Gastroesophageal sphincter (tissue), 3 donors: ENCODE results near the gene GNPTG.

Experiments
- CTCF ChIP-seq, 4 experiments: fragments of 200-600 bp in 2 of 4; fragments of 450-650 bp in 2 of 4; sonication (generic) in 1 of 4; IDR thresholded peaks; one replicate each; pipeline ENCODE4 v1.5.1; 2017 to 2019; ENCODE audit warnings: antibody characterized with exemption in 4 of 4, mild to moderate bottlenecking in 2 of 4, moderate library complexity in 2 of 4
- POLR2A ChIP-seq, 2 donors: fragments of 450-650 bp; IDR thresholded peaks; one replicate each; pipeline ENCODE4 v1.6.1; 2017; ENCODE audit warnings: antibody characterized with exemption in 2 of 2, mild to moderate bottlenecking in 2 of 2, moderate library complexity in 1 of 2

- TF ChIP-seq CTCF (IDR thresholded peaks at IDR 0.05) (no peak), POLR2A (IDR thresholded peaks at IDR 0.05) (no peak)
These were observed 14.2 kb upstream of the GNPTG start for GRCh38 chr16:1337486-1337885.
